Duodenal mucosa (tissue), 2 donors: ENCODE results near the gene TEDC1.
"Not testable (repeated sequence)": the region's sequence is repeated elsewhere in the genome, so short reads cannot be mapped to it uniquely, and the experiment has no call there.

Source experiments
- H3K27ac ChIP-seq: one replicate; pipeline ENCODE4 v1.7.0; 2013; ENCODE audit warnings: low read depth, low read length
- H3K27me3 ChIP-seq, 2 donors: one replicate each; pipeline ENCODE4 v1.7.0; 2013; ENCODE audit warnings: low read length in 2 of 2, control low read depth in 1 of 2; ENCODE audit not compliant: insufficient read depth in 2 of 2, control insufficient read depth in 1 of 2
- H3K36me3 ChIP-seq, 2 donors: one replicate each; pipeline ENCODE4 v1.7.0; 2013; ENCODE audit warnings: low read length in 2 of 2, control low read depth in 1 of 2; ENCODE audit not compliant: insufficient read depth in 2 of 2, control insufficient read depth in 1 of 2
- H3K4me1 ChIP-seq, 2 donors: one replicate each; pipeline ENCODE4 v1.7.0; 2013; ENCODE audit warnings: low read length in 2 of 2, control low read depth in 1 of 2; ENCODE audit not compliant: insufficient read depth in 2 of 2, control insufficient read depth in 1 of 2
- H3K4me3 ChIP-seq, 2 donors: one replicate each; pipeline ENCODE4 v1.7.0; 2013; ENCODE audit warnings: low read length in 2 of 2, low read depth in 1 of 2
- H3K9ac ChIP-seq, 2 donors: one replicate each; pipeline ENCODE4 v1.7.0; 2013; ENCODE audit warnings: low read length in 2 of 2, low read depth in 1 of 2
- H3K9me3 ChIP-seq, 2 donors: one replicate each; pipeline ENCODE4 v1.7.0; 2013; ENCODE audit warnings: low read length in 2 of 2, control low read depth in 1 of 2; ENCODE audit not compliant: control insufficient read depth in 1 of 2

TEDC1 gene

DNA sequence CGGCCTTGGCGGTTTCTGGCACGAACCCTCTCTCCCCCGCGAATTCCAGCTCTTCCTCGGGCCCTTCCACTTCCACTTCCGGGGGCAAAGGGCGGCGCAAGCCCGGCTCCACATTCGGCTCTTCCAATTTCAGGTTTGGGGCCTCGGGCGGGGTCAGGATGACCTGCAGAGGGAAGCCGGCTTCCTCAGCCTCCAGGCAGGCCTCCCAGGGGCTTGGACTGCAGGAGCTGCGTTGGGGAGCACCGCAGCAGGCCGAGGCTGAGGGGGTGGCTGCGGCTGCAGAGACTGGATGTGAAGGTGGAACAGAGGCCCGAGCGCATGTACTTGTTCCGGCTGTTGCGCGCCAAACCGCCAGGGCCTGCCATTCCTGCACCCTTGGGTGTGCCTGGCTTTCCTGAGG is 56.0 kb downstream of the TEDC1 start:
- not testable (repeated sequence) for H3K27me3 ChIP-seq, H3K36me3 ChIP-seq, H3K4me1 ChIP-seq, H3K9ac ChIP-seq, H3K9me3 ChIP-seq, H3K4me3 ChIP-seq, H3K27ac ChIP-seq

DNA sequence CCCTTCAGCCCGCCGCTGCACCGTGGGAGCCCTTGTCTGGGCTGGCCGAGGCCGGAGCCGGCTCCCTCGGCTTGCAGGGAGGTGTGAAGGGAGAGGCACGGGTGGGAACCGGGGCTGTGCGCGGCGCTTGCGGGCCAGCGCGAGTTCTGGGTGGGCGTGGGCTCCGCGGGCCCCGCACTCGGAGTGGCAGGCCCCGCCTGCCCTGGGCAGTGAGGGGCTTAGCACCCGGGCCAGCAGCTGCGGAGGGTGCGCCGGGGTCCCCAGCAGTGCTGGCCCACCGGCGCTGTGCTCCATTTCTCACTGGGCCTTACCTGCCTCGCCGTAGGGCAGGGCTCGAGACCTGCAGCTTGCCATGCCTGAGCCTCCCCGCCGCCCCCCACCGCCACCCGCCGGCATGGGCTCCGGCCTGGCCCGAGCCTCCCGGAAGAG is 56.7 kb downstream of the TEDC1 start:
- H3K9ac ChIP-seq, result no peak overlapping the region
- H3K27ac ChIP-seq, result no peak overlapping the region
- H3K4me1 ChIP-seq, result no peaks in the 10 kb centered on the region
- H3K9me3 ChIP-seq, result no peaks in the 10 kb centered on the region
- H3K27me3 ChIP-seq, result no peaks in the 10 kb centered on the region
- no peak overlapping the region for H3K4me3 ChIP-seq
- no peaks in the 10 kb centered on the region for H3K36me3 ChIP-seq
